LNCAP (cell line): ENCODE measurements around the gene TDP1.

Experiments
- CTCF ChIP-seq: fragments of 450-650 bp; IDR thresholded peaks from 2 replicates; pipeline ENCODE4 v1.5.1; 2017; ENCODE audit warnings: mild to moderate bottlenecking

Gene TDP1

GRCh38 chr14:90040411-90040810, 84.7 kb downstream of the TDP1 start:
- TF ChIP-seq CTCF, result no peak

DNA sequence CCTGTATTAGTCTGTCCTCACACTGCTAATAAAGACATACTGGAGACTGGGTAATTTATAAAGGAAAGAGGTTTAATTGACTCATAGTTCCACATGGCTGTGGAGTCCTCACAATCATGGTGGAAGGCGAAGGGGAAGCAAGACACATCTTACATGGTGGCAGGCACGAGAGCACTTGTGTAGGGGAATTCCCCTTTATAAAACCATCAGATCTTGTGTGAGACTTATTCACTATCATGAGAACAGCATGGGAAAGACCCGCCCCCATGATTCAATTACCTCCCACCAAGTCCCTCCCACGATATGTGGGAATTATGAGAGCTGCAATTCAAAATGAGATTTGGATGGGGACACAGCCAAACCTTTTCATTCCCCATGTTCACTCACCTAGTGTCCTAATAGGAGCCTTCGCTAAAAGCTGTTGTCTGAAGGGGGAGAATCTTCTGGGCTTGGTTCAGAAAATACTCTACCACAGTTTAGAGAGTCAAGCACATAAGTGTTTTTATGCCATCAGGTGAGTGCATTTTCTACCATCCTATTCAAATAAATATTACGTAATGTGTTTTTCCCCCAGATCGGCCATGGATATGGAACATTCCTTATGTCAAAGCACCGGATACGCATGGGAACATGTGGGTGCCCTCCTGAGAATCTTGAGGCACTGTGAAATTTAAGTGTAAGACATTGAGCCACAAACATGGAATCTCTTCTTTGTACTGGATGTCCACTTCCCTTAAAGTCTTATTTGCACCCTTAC, 86.9 kb downstream of the TDP1 start:
- TF ChIP-seq CTCF, result no peak

DNA sequence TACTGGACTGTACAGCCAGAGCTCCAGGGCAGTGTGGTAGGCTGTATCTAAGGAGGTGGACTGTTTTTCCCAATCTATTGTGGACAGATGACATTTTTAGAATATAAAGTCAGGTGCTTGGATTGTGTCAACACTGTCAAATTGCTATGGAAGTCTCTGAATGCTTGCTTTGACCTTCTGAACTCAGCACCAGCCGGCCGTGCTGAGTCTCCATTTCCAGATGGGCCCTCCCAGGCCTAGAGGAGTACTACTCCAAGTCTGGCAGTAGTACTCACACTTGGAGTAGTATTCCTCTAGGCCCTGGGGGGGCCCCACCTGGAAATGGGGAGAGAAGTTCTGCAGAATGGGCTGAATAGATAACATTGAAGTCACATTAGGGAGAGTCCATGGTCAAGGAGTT, 89.9 kb downstream of the TDP1 start:
- no peak for TF ChIP-seq CTCF

- no peak for TF ChIP-seq CTCF
These were observed 93.7 kb downstream of the TDP1 start for GRCh38 chr14:90049390-90049789.

DNA sequence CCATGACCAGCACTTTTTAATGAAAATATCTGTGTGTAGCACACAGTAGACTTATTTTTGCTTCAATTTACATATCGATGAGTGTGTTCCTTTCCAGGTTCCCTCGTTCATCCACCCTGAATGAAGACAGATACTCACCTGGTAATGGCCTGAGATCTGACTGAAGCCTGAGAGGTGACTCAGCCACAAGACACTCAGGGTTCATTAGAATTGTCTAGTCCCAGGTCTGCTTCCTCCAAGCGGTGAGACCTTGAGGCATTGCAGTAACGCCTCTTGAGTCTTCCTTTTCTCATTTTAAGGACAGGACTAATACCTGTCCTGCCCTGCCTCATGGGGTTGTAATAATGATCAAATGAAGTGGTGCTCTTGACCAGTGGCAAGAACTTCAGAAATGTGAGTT, 94.5 kb downstream of the TDP1 start:
- no peak for TF ChIP-seq CTCF

DNA sequence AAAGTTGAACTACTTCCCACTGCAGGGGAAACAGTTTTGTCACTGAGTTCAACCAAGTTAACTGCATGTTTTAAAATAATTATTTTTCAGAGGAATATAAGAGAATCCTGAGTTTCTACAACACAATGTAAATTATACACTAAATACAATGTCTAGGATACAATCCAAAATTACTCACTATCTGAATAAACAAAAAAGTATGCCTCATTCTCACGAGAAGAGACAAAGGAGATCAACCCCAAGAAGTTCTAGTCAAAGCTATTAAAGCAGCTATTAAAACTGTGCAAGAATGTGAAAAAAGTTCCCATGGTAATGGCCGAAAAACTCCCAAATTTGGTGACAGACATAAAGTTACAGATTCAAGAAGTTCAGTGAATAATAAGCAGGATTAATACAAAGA, 97.3 kb downstream of the TDP1 start:
- no peak for TF ChIP-seq CTCF

DNA sequence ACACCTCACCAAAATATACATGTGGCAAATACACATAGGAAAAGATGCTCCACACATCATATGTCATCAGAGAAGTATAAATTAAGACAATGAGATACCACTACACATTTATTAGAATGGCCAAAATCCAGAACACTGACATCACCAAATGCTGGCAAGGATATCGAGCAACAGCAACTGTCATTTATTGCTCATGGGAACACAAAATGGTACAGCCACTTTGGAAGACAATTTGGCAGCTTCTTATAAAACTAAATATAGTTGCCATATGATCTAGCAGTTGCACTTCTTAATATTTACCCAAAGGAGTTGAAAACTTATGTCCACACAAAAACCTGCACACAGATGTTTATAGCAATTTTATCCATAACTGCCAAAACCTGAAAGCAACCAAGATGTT, 99.1 kb downstream of the TDP1 start:
- no peak for TF ChIP-seq CTCF

DNA sequence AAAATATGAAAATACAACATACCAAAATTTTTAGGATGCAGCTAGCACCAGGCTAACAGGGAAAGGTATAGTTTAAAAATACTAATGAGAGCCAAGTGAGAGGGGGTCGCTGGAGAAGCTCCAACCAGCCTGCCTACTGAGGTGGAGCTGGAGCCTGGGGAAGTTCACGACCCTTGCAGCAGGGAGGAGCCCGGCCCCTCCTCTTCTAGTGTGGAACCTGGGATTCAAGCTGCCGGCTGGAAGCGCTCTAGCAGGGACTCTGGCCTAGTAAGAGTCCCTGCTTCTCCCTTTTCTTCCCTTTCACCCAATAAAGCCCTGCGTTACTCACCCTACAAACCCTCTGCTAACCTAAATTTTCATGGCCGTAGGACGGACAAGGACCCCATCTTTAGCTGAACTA, 101.1 kb downstream of the TDP1 start:
- no peak for TF ChIP-seq CTCF
